Fibroblast of lung (primary cell): ENCODE data around the gene SDCBP2. TPM values are rescaled to one million over a fixed set of nuclear protein-coding genes. Genes with fewer than 3 reads are reported as not detected.
A peak's percentile ranks its signal among the peaks of the same experiment; 100 is the strongest.

Experiments
- DNase-seq, 2 donors: peaks; one replicate each; pipeline versions ENCODE4 v3.0.0 to v3.0.0-alpha.2; 2010; ENCODE audit warnings: low read depth in 2 of 2
- H2AFZ ChIP-seq: 2 replicates; pipeline ENCODE4 v1.5.1; 2012; ENCODE audit warnings: low read length, control low read depth, inconsistent platforms
- H3K27ac ChIP-seq: 2 replicates; pipeline ENCODE4 v1.5.1; 2011; ENCODE audit warnings: low read length, control low read depth; ENCODE audit not compliant: insufficient read depth
- H3K27me3 ChIP-seq: 2 replicates; pipeline ENCODE4 v1.5.1; 2011; ENCODE audit warnings: mild to moderate bottlenecking, low read length; ENCODE audit not compliant: control insufficient read depth, insufficient read depth
- H3K36me3 ChIP-seq: 2 replicates; pipeline ENCODE4 v1.5.1; 2011; ENCODE audit warnings: low read length; ENCODE audit not compliant: control insufficient read depth, insufficient read depth
- H3K4me1 ChIP-seq: 2 replicates; pipeline ENCODE4 v1.5.1; 2011; ENCODE audit warnings: low read length; ENCODE audit not compliant: control insufficient read depth, insufficient read depth; ENCODE audit errors: extremely low read depth
- H3K4me2 ChIP-seq: 2 replicates; pipeline ENCODE4 v1.5.1; 2011; ENCODE audit warnings: low read length, control low read depth; ENCODE audit not compliant: insufficient read depth; ENCODE audit errors: extremely low read depth
- H3K4me3 ChIP-seq, 4 experiments: fragments of 200-600 bp in 1 of 4; sonication (generic) in 1 of 4; replicated peaks in 1 of 4; 2 replicates each; pipeline ENCODE4 v1.5.1; 2011 to 2016; ENCODE audit warnings: low read length in 4 of 4, low read depth in 3 of 4, mild to moderate bottlenecking in 3 of 4, control low read depth in 2 of 4, inconsistent platforms in 1 of 4, mixed read lengths in 1 of 4; ENCODE audit not compliant: insufficient read depth in 1 of 4; ENCODE audit errors: control extremely low read depth in 1 of 4
- H3K79me2 ChIP-seq: 2 replicates; pipeline ENCODE4 v1.5.1; 2012; ENCODE audit warnings: mild to moderate bottlenecking, low read length, inconsistent platforms; ENCODE audit not compliant: control insufficient read depth, insufficient read depth
- H3K9ac ChIP-seq: 2 replicates; pipeline ENCODE4 v1.5.1; 2011; ENCODE audit warnings: mild to moderate bottlenecking, low read length, control low read depth; ENCODE audit not compliant: insufficient read depth
- H3K9me3 ChIP-seq: 2 replicates; pipeline ENCODE4 v1.5.1; 2012; ENCODE audit warnings: low read depth, low read length; ENCODE audit not compliant: control insufficient read depth, insufficient read depth
- H4K20me1 ChIP-seq: 2 replicates; pipeline ENCODE4 v1.5.1; 2011; ENCODE audit warnings: low read length; ENCODE audit not compliant: control insufficient read depth, insufficient read depth; ENCODE audit errors: extremely low read depth
- CTCF ChIP-seq, 2 donors: IDR thresholded peaks in 1 of 2; conservative IDR thresholded peaks in 1 of 2; 1 replicate in 1 of 2; 2 replicates in 1 of 2; pipeline ENCODE4 v1.5.1; 2011 to 2012; ENCODE audit warnings: low read length in 2 of 2, control low read depth in 1 of 2, inconsistent platforms in 1 of 2, low read depth in 1 of 2, mild to moderate bottlenecking in 1 of 2
- EZH2 ChIP-seq: IDR thresholded peaks from 2 replicates; pipeline ENCODE4 v1.5.1; 2012; ENCODE audit warnings: low read length, control low read depth, mild to moderate bottlenecking; ENCODE audit errors: missing control alignments
- polyA plus RNA-seq, 2 donors: library from polyadenylated mRNA; depleted of rRNA in 1 of 2; stranded (reverse) in 1 of 2; unstranded in 1 of 2; fragments of >200 nt; gene quantifications; 2 replicates each; pipeline ENCODE4 v1.2.1, GENCODE V29; 2011 to 2012; ENCODE audit warnings: missing spikeins in 1 of 2
- total RNA-seq: library from RNA; depleted of rRNA; stranded (reverse); fragments of >200 nt; gene quantifications from 2 replicates; pipeline ENCODE4 v1.2.1, GENCODE V29; 2014

SDCBP2 gene
- total and polyA plus RNA-seq, 2 donors (not counting 1 experiment from before 2014, with no cell fraction given) = 0.78 to 2.1 TPM

- no peak overlapping the region for H3K9ac ChIP-seq
- no peaks in the 10 kb centered on the region for H3K79me2 ChIP-seq
- H3K4me1 ChIP-seq = peaks cover 2% of the 10 kb centered on the region
Observed at GRCh38 chr20:1363522-1363921, 34.6 kb upstream of the SDCBP2 start.

GRCh38 chr20:1362484-1362883 is 33.5 kb upstream of the SDCBP2 start:
- Histone ChIP-seq H4K20me1 (no peaks in the 10 kb centered on the region), H2AFZ (no peak overlapping the region), H3K36me3 (peaks cover 5% of the 10 kb centered on the region), H3K4me2 (no peak overlapping the region), H3K4me1 (peaks cover 4% of the 10 kb centered on the region), H3K9me3 (no peaks in the 10 kb centered on the region), H3K27ac (no peak overlapping the region), H3K4me3 (no peak overlapping the region), H3K27me3 (no peaks in the 10 kb centered on the region), H3K9ac (no peak overlapping the region), H3K79me2 (no peaks in the 10 kb centered on the region)
- TF ChIP-seq EZH2 (no peak), CTCF (conservative IDR thresholded peaks at IDR 0.05 in 1 of 2, IDR thresholded peaks at IDR 0.05 in 1 of 2; ENCODE audit: low read depth in 1 of 2, low read length in 2 of 2) (no peak)
- DNase-seq = no peak

More at GRCh38 chr20:1363522-1363921, 34.6 kb upstream of the SDCBP2 start:
- no peak overlapping the region for H3K4me2 ChIP-seq
- H4K20me1 ChIP-seq = no peaks in the 10 kb centered on the region
- no peak overlapping the region for H3K4me3 ChIP-seq
- no peak for DNase-seq
- TF ChIP-seq EZH2 (no peak), CTCF (conservative IDR thresholded peaks at IDR 0.05 in 1 of 2, IDR thresholded peaks at IDR 0.05 in 1 of 2; ENCODE audit: low read depth in 1 of 2, low read length in 2 of 2) (no peak)
- H3K27me3 ChIP-seq = no peaks in the 10 kb centered on the region
- H3K9me3 ChIP-seq = no peaks in the 10 kb centered on the region
- H3K36me3 ChIP-seq = peaks cover 5% of the 10 kb centered on the region
- no peak overlapping the region for H2AFZ ChIP-seq
- H3K27ac ChIP-seq = no peak overlapping the region

GRCh38 chr20:1360094-1360846 is 31.3 kb upstream of the SDCBP2 start:
- no peak overlapping the region for H3K27ac ChIP-seq
- no peak for TF ChIP-seq EZH2
- peak in 1 of 2 donors; percentile 7 for TF ChIP-seq CTCF (conservative IDR thresholded peaks at IDR 0.05 in 1 of 2, IDR thresholded peaks at IDR 0.05 in 1 of 2; ENCODE audit: low read depth in 1 of 2, low read length in 2 of 2)
- H3K4me2 ChIP-seq = no peak overlapping the region
- no peak overlapping the region for H2AFZ ChIP-seq
- H3K9me3 ChIP-seq = no peaks in the 10 kb centered on the region
- H3K9ac ChIP-seq = no peak overlapping the region
- H3K4me1 ChIP-seq = peaks cover 4% of the 10 kb centered on the region
- no peak overlapping the region for H3K4me3 ChIP-seq
- H4K20me1 ChIP-seq = no peaks in the 10 kb centered on the region
- no peaks in the 10 kb centered on the region for H3K79me2 ChIP-seq
- no peak for DNase-seq
- H3K27me3 ChIP-seq = no peaks in the 10 kb centered on the region
- peaks cover 5% of the 10 kb centered on the region for H3K36me3 ChIP-seq
